Activated CD8-positive, alpha-beta memory T cell treated with anti-CD3 and anti-CD28 coated beads for 36 hours (primary cell): Measurements from ENCODE around the gene SPNS1. TPM values are rescaled to one million over a fixed set of nuclear protein-coding genes. Genes with fewer than 3 reads are reported as not detected.

Experiments used
- total RNA-seq, 2 experiments: library from RNA; stranded (reverse); gene quantifications; one replicate each; pipeline ENCODE4 v1.2.3, GENCODE V29; 2021

SPNS1 gene
- total RNA-seq, 2 experiments from 2014 or later, result 28.5 to 29.0 TPM

Other genes starting within 250 kb of the SPNS1 start
- gene NPIPB9, start 223.0 kb upstream of the SPNS1 start, total RNA-seq, result 1 to 10 TPM in 1 of 2 experiments, under 1 TPM in 1; 0.67 to 2.3 TPM
- 100 to 1,000 TPM; 253 to 260 TPM for gene ATXN2L, start 151.8 kb upstream of the SPNS1 start, total RNA-seq
- 100 to 1,000 TPM; 364 TPM for gene TUFM, start 128.4 kb upstream of the SPNS1 start, total RNA-seq
- gene SH2B1, start 110.9 kb upstream of the SPNS1 start, total RNA-seq, result 10 to 100 TPM; 39.4 to 46.2 TPM
- 1 to 10 TPM; 1.2 to 1.7 TPM for gene ATP2A1, start 96.3 kb upstream of the SPNS1 start, total RNA-seq
- gene RABEP2, start 49.5 kb upstream of the SPNS1 start, total RNA-seq, result 10 to 100 TPM; 15.4 to 17.0 TPM
- under 1 TPM in 1 of 2 experiments, not detected in 1; 0.34 TPM for gene CD19, start 42.8 kb upstream of the SPNS1 start, total RNA-seq
- 10 to 100 TPM; 79.8 to 85.0 TPM for gene NFATC2IP, start 23.8 kb upstream of the SPNS1 start, total RNA-seq
- gene LAT, start 10.3 kb downstream of the SPNS1 start, total RNA-seq, result 100 to 1,000 TPM; 175 to 177 TPM